Panc1 (cell line): Measurements from ENCODE around the gene UBE2L6.

Experiments used
- POLR2AphosphoS5 ChIP-seq: IDR thresholded peaks from 2 replicates; pipeline ENCODE4 v1.6.1; 2012; ENCODE audit warnings: mild to moderate bottlenecking, low read depth, low read length, moderate library complexity
- SIN3A ChIP-seq: IDR thresholded peaks from 2 replicates; pipeline ENCODE4 v1.6.1; 2012; ENCODE audit warnings: low read depth, mild to moderate bottlenecking, low read length, moderate library complexity, borderline replicate concordance; ENCODE audit not compliant: insufficient read depth
- TCF7L2 ChIP-seq: IDR thresholded peaks from 2 replicates; pipeline ENCODE4 v1.6.1; 2011; ENCODE audit warnings: mild to moderate bottlenecking, low read depth, low read length, inconsistent platforms
- TF ChIP-seq, protein P1 (sequence below): fragments of 450-650 bp; IDR thresholded peaks from 2 replicates; pipeline ENCODE4 v1.5.1; 2017; ENCODE audit warnings: mild to moderate bottlenecking
- TF ChIP-seq, protein P2 (sequence below), 2 experiments: IDR thresholded peaks; 2 replicates each; pipeline ENCODE4 v1.6.1; 2011 to 2012; ENCODE audit warnings: low read depth in 2 of 2, control low read depth in 1 of 2, low read length in 1 of 2, mild to moderate bottlenecking in 1 of 2, moderate library complexity in 1 of 2; ENCODE audit not compliant: insufficient read depth in 1 of 2

DNA sequence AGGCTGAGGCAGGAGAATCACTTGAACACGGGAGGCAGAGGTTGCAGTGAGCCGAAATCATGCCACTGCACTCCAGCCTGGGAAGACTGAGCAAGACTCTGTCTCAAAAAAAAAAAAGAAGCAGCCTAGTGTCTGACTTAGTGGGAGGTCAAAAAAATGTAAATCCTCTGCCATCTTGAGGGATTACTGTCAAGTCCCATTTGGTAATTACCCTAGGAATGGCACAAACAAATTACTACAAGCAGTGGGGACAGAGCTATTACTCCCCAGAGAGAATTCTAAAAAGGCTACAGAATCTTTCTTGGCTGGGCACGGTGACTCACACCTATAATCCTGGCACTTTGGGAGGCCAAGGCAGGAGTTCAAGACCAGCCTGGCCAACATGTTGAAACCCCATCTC, 33.8 kb upstream of the UBE2L6 start:
- TF ChIP-seq, protein P1, sequence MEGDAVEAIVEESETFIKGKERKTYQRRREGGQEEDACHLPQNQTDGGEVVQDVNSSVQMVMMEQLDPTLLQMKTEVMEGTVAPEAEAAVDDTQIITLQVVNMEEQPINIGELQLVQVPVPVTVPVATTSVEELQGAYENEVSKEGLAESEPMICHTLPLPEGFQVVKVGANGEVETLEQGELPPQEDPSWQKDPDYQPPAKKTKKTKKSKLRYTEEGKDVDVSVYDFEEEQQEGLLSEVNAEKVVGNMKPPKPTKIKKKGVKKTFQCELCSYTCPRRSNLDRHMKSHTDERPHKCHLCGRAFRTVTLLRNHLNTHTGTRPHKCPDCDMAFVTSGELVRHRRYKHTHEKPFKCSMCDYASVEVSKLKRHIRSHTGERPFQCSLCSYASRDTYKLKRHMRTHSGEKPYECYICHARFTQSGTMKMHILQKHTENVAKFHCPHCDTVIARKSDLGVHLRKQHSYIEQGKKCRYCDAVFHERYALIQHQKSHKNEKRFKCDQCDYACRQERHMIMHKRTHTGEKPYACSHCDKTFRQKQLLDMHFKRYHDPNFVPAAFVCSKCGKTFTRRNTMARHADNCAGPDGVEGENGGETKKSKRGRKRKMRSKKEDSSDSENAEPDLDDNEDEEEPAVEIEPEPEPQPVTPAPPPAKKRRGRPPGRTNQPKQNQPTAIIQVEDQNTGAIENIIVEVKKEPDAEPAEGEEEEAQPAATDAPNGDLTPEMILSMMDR = no peak
- TF ChIP-seq POLR2AphosphoS5 (no peak), TCF7L2 (no peak), SIN3A (no peak)
- TF ChIP-seq, protein P2, sequence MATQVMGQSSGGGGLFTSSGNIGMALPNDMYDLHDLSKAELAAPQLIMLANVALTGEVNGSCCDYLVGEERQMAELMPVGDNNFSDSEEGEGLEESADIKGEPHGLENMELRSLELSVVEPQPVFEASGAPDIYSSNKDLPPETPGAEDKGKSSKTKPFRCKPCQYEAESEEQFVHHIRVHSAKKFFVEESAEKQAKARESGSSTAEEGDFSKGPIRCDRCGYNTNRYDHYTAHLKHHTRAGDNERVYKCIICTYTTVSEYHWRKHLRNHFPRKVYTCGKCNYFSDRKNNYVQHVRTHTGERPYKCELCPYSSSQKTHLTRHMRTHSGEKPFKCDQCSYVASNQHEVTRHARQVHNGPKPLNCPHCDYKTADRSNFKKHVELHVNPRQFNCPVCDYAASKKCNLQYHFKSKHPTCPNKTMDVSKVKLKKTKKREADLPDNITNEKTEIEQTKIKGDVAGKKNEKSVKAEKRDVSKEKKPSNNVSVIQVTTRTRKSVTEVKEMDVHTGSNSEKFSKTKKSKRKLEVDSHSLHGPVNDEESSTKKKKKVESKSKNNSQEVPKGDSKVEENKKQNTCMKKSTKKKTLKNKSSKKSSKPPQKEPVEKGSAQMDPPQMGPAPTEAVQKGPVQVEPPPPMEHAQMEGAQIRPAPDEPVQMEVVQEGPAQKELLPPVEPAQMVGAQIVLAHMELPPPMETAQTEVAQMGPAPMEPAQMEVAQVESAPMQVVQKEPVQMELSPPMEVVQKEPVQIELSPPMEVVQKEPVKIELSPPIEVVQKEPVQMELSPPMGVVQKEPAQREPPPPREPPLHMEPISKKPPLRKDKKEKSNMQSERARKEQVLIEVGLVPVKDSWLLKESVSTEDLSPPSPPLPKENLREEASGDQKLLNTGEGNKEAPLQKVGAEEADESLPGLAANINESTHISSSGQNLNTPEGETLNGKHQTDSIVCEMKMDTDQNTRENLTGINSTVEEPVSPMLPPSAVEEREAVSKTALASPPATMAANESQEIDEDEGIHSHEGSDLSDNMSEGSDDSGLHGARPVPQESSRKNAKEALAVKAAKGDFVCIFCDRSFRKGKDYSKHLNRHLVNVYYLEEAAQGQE (IDR thresholded peaks at IDR 0.05; ENCODE audit: insufficient read depth in 1 of 2, low read depth in 2 of 2, low read length in 1 of 2) = no peak
